ENCODE measurements around the gene ATP8B4. TPM values are rescaled to one million over a fixed set of nuclear protein-coding genes. Genes with fewer than 3 reads are reported as not detected.

ATP8B4 gene
- polyA plus RNA-seq, 1 of the 3 experiments (the other 2 are of a cell fraction): 0.03 TPM

- no peaks in the 10 kb centered on the region for H3K9me3 ChIP-seq
- DNase-seq: no peak
- no peaks in the 10 kb centered on the region for H3K79me2 ChIP-seq (ENCODE audit: insufficient read depth)
- H4K20me1 ChIP-seq (ENCODE audit: insufficient read depth): no peaks in the 10 kb centered on the region
- no peaks in the 10 kb centered on the region for H3K27me3 ChIP-seq (ENCODE audit: insufficient read depth)
- no peak overlapping the region for H2AFZ ChIP-seq (ENCODE audit: low read depth)
- POLR2A ChIA-PET: no interaction called here
- CTCF ChIA-PET: no interaction called here
- no peaks in the 10 kb centered on the region for H3K36me3 ChIP-seq (replicated peaks in 1 of 2; ENCODE audit: control insufficient read depth in 1 of 2, insufficient read depth in 2 of 2, low read length in 1 of 2)
- no peak overlapping the region for H3K4me2 ChIP-seq
- 51% methylated on average over 5 of the region's 5 CpGs for WGBS (ENCODE audit: low lambda C conversion rate)
- H3K9ac ChIP-seq: no peak overlapping the region
- no peaks in the 10 kb centered on the region for H3F3A ChIP-seq (replicated peaks; ENCODE audit: insufficient read depth)
- TF ChIP-seq NRF1 (IDR thresholded peaks at IDR 0.05; ENCODE audit: low read depth, low read length) (no peak), SIN3A (IDR thresholded peaks at IDR 0.05; ENCODE audit: borderline replicate concordance, low read depth, low read length) (no peak), TEAD4 (IDR thresholded peaks at IDR 0.05; ENCODE audit: borderline replicate concordance, insufficient read depth) (no peak)
- H3K4me1 ChIP-seq (ENCODE audit: control insufficient read depth in 1 of 2, insufficient read depth in 2 of 2, low read depth in 1 of 2, low read length in 1 of 2): no peaks in the 10 kb centered on the region
- H3K27ac ChIP-seq (ENCODE audit: low read depth in 2 of 2, low read length in 1 of 2): no peak overlapping the region
- H3K9me2 ChIP-seq: no peaks in the 10 kb centered on the region
- no peak overlapping the region for H3K4me3 ChIP-seq (ENCODE audit: low read depth in 2 of 2, low read length in 1 of 2)
Observed at GRCh38 chr15:49823987-49824774, 294.9 kb downstream of the ATP8B4 start.

GRCh38 chr15:49817100-49817499 is 301.9 kb downstream of the ATP8B4 start:
- Histone ChIP-seq H4K20me1 (ENCODE audit: insufficient read depth) (no peaks in the 10 kb centered on the region), H3K9me2 (no peaks in the 10 kb centered on the region), H3K4me2 (no peak overlapping the region), H3K27ac (ENCODE audit: low read depth in 2 of 2, low read length in 1 of 2) (no peak overlapping the region), H3K27me3 (ENCODE audit: insufficient read depth) (no peaks in the 10 kb centered on the region), H3K4me3 (ENCODE audit: low read depth in 2 of 2, low read length in 1 of 2) (no peak overlapping the region), H3K79me2 (ENCODE audit: insufficient read depth) (no peaks in the 10 kb centered on the region), H3K9me3 (no peaks in the 10 kb centered on the region), H2AFZ (ENCODE audit: low read depth) (no peak overlapping the region), H3K36me3 (replicated peaks in 1 of 2; ENCODE audit: control insufficient read depth in 1 of 2, insufficient read depth in 2 of 2, low read length in 1 of 2) (no peaks in the 10 kb centered on the region), H3K4me1 (ENCODE audit: control insufficient read depth in 1 of 2, insufficient read depth in 2 of 2, low read depth in 1 of 2, low read length in 1 of 2) (no peaks in the 10 kb centered on the region; a peak in 1 of 4 replicates), H3F3A (replicated peaks; ENCODE audit: insufficient read depth) (no peaks in the 10 kb centered on the region), H3K9ac (no peak overlapping the region)
- TF ChIP-seq MEF2A (IDR thresholded peaks at IDR 0.05; ENCODE audit: borderline replicate concordance, low read depth) (no peak), RFX5 (IDR thresholded peaks at IDR 0.05; ENCODE audit: low read length) (no peak), GATA2 (CRISPR knock-in tag; IDR thresholded peaks at IDR 0.05) (no peak), NRF1 (IDR thresholded peaks at IDR 0.05; ENCODE audit: low read depth, low read length) (no peak)
- TF ChIP-seq, protein P1, sequence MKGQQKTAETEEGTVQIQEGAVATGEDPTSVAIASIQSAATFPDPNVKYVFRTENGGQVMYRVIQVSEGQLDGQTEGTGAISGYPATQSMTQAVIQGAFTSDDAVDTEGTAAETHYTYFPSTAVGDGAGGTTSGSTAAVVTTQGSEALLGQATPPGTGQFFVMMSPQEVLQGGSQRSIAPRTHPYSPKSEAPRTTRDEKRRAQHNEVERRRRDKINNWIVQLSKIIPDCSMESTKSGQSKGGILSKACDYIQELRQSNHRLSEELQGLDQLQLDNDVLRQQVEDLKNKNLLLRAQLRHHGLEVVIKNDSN (IDR thresholded peaks at IDR 0.05; ENCODE audit: borderline replicate concordance, low read depth): no peak
- 59% methylated on average over 2 of the region's 2 CpGs for WGBS (ENCODE audit: low lambda C conversion rate)
- ChIA-PET POLR2A (no interaction called here), CTCF (no interaction called here)
- DNase-seq: no peak

GRCh38 chr15:49815950-49816349 is 303.1 kb downstream of the ATP8B4 start:
- Histone ChIP-seq H4K20me1 (ENCODE audit: insufficient read depth) (no peaks in the 10 kb centered on the region), H3K4me1 (ENCODE audit: control insufficient read depth in 1 of 2, insufficient read depth in 2 of 2, low read depth in 1 of 2, low read length in 1 of 2) (no peaks in the 10 kb centered on the region; a peak in 1 of 4 replicates), H3F3A (replicated peaks; ENCODE audit: insufficient read depth) (no peaks in the 10 kb centered on the region), H3K27ac (ENCODE audit: low read depth in 2 of 2, low read length in 1 of 2) (no peak overlapping the region), H2AFZ (ENCODE audit: low read depth) (no peak overlapping the region), H3K27me3 (ENCODE audit: insufficient read depth) (no peaks in the 10 kb centered on the region), H3K4me3 (ENCODE audit: low read depth in 2 of 2, low read length in 1 of 2) (no peak overlapping the region), H3K36me3 (replicated peaks in 1 of 2; ENCODE audit: control insufficient read depth in 1 of 2, insufficient read depth in 2 of 2, low read length in 1 of 2) (no peaks in the 10 kb centered on the region), H3K79me2 (ENCODE audit: insufficient read depth) (no peaks in the 10 kb centered on the region), H3K4me2 (no peak overlapping the region), H3K9ac (no peak overlapping the region), H3K9me3 (no peaks in the 10 kb centered on the region), H3K9me2 (no peaks in the 10 kb centered on the region)
- ChIA-PET POLR2A (no interaction called here), CTCF (no interaction called here)
- 15% methylated on average over 3 of the region's 3 CpGs for WGBS (ENCODE audit: low lambda C conversion rate)
- no peak for DNase-seq
- no peak for TF ChIP-seq USF2 (IDR thresholded peaks at IDR 0.05; ENCODE audit: borderline replicate concordance, low read depth, low read length)
- no peak for TF ChIP-seq EP300 (IDR thresholded peaks at IDR 0.05; ENCODE audit: borderline replicate concordance in 1 of 2, low read depth in 1 of 2, low read length in 1 of 2)
- TF ChIP-seq RAD21 (IDR thresholded peaks at IDR 0.05; ENCODE audit: low read length): no peak
- TF ChIP-seq JUND (IDR thresholded peaks at IDR 0.05): no peak
- TF ChIP-seq NFIC (IDR thresholded peaks at IDR 0.05; ENCODE audit: borderline replicate concordance): no peak
- TF ChIP-seq, protein P2, sequence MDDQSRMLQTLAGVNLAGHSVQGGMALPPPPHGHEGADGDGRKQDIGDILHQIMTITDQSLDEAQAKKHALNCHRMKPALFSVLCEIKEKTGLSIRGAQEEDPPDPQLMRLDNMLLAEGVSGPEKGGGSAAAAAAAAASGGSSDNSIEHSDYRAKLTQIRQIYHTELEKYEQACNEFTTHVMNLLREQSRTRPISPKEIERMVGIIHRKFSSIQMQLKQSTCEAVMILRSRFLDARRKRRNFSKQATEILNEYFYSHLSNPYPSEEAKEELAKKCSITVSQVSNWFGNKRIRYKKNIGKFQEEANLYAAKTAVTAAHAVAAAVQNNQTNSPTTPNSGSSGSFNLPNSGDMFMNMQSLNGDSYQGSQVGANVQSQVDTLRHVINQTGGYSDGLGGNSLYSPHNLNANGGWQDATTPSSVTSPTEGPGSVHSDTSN (IDR thresholded peaks at IDR 0.05): no peak

Measured in SK-N-SH (cell line).